Left colon (tissue), 2 donors: ENCODE results near the gene NSD1. TPM values are rescaled to one million over a fixed set of nuclear protein-coding genes. Genes with fewer than 3 reads are reported as not detected.

Experiments
- ATAC-seq: fragments of 200-7000 bp; cut with Tn5 transposase; one replicate; pipeline ENCODE4 v1.9.1; 2020; ENCODE audit warnings: mild to moderate bottlenecking, moderate library complexity
- DNase-seq, 2 donors: peaks; one replicate each; pipeline ENCODE4 v3.0.0-alpha.2; 2020
- intact Hi-C, 2 donors: fragments of 100-400 bp; cut with DNase I in 1 of 2; cut with micrococcal nuclease in 1 of 2; formaldehyde crosslinking; loops; one replicate each; pipeline versions ENCODE4 v1.11.2 to v1.14.0; 2022; cut with DNase I, micrococcal nuclease
- total RNA-seq, 2 donors: library from RNA; stranded (reverse); fragmentation: NEBNext Ultra II Directional; extraction: Animal tissue kit (Norgen Biotek cat#: 25700); gene quantifications; one replicate each; pipeline ENCODE4 v1.2.1, GENCODE V29; 2021
- donor health status: DM: no; HTN: no; CAD: no.
- donor health status: DM: yes; HTN: yes; CAD: no.

The NSD1 gene
- total RNA-seq, 2 donors from 2014 or later: 55.6 to 65.8 TPM

GRCh38 chr5:177097016-177097985 lies 36.3 kb upstream of the NSD1 start:
- no peak for DNase-seq
- no peak for ATAC-seq
- intact Hi-C loops: no loop called here

- ATAC-seq (no peak), DNase-seq (no peak)
- intact Hi-C loops: no loop called here
Observed at GRCh38 chr5:177098120-177098469, 35.5 kb upstream of the NSD1 start.

- DNase-seq (peak in 1 of 2 donors; percentile 50), ATAC-seq (peak; percentile 62)
- intact Hi-C loops: no loop called here
Observed at GRCh38 chr5:177098470-177099141, 35.0 kb upstream of the NSD1 start.

- ATAC-seq: peak; percentile 70
- peak; percentile 52 to 54 for DNase-seq
- intact Hi-C loops: no loop called here
Observed at GRCh38 chr5:177099422-177100093, 34.0 kb upstream of the NSD1 start.

- DNase-seq (no peak), ATAC-seq (no peak)
- intact Hi-C loops: no loop called here
Observed at GRCh38 chr5:177100714-177101121, 32.9 kb upstream of the NSD1 start.

GRCh38 chr5:177103523-177104253 lies 29.9 kb upstream of the NSD1 start:
- ATAC-seq (peak; percentile 52), DNase-seq (no peak)
- intact Hi-C loops: no loop called here

- ATAC-seq: no peak
- intact Hi-C loops: no loop called here
- DNase-seq: no peak
Observed at GRCh38 chr5:177105691-177106476, 27.7 kb upstream of the NSD1 start.

GRCh38 chr5:177107159-177107558 lies 26.4 kb upstream of the NSD1 start:
- no peak for DNase-seq
- ATAC-seq: no peak
- intact Hi-C loops: no loop called here

- ATAC-seq (no peak), DNase-seq (no peak)
- intact Hi-C loops: loop anchor here in 1 of 2 donors (5.0 kb wide), 1 partner anchor 38 kb away; no protein-coding TSS in a partner anchor
Observed at GRCh38 chr5:177109810-177110209, 23.8 kb upstream of the NSD1 start.

GRCh38 chr5:177111720-177112394 lies 21.7 kb upstream of the NSD1 start:
- DNase-seq: peak in 1 of 2 donors; percentile 68
- intact Hi-C loops: loop anchor here in 1 of 2 donors (5.0 kb wide), 1 partner anchor 40 kb away; no protein-coding TSS in a partner anchor
- ATAC-seq: peak; percentile 63

- intact Hi-C loops: loop anchor here in 1 of 2 donors (5.0 kb wide), 1 partner anchor 40 kb away; no protein-coding TSS in a partner anchor
Observed at GRCh38 chr5:177112589-177113220, 20.9 kb upstream of the NSD1 start.

GRCh38 chr5:177113566-177114424 lies 19.8 kb upstream of the NSD1 start:
- intact Hi-C loops: loop anchor here in 1 of 2 donors (5.0 kb wide), 1 partner anchor 41 kb away; no protein-coding TSS in a partner anchor
- DNase-seq (peak in 1 of 2 donors; percentile 78), ATAC-seq (peak; percentile 73)

More at GRCh38 chr5:177112589-177113220, 20.9 kb upstream of the NSD1 start:
- DNase-seq (no peak), ATAC-seq (no peak)

- intact Hi-C loops: no loop called here
- peak; percentile 61 for ATAC-seq
- DNase-seq: peak; percentile 75 to 76
Observed at GRCh38 chr5:177116631-177117373, 16.8 kb upstream of the NSD1 start.

- intact Hi-C loops: no loop called here
- ATAC-seq: no peak
- no peak for DNase-seq
Observed at GRCh38 chr5:177117441-177118045, 16.0 kb upstream of the NSD1 start.

GRCh38 chr5:177122566-177122965 lies 11.0 kb upstream of the NSD1 start:
- DNase-seq (no peak), ATAC-seq (no peak)
- intact Hi-C loops: no loop called here
